Stimulated activated CD4-positive, alpha-beta T cell treated with anti-CD3 and anti-CD28 coated beads, Interleukin-4, amount 100 ng/mL, for 24 hours (primary cell): Measurements from ENCODE around the gene ARSB.
"Not testable (repeated sequence)": the region's sequence is repeated elsewhere in the genome, so short reads cannot be mapped to it uniquely, and the experiment has no call there.

Experiments
- DNase-seq: peaks from one replicate; pipeline ENCODE4 v3.0.0-alpha.2; 2020

Gene ARSB

DNA sequence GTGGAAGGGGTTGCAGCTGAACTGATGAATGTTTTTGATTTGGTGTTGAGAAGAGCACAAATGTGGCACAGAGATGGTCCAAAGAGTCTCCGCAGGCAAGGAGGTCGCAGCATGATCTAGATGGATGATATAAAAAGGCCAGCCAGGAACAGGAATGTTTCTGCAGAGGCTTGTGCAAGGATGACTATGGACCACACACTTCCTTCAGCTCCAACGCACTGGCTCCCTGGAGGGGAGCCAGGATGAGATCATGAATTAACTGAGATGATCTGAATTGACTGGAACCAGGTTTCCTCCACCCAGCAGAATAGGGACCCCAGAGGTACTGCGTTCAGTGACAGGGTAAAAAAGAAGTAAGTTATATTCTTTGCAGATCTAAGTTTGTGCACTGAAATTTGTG is 89.0 kb downstream of the ARSB start:
- no peak for DNase-seq

DNA sequence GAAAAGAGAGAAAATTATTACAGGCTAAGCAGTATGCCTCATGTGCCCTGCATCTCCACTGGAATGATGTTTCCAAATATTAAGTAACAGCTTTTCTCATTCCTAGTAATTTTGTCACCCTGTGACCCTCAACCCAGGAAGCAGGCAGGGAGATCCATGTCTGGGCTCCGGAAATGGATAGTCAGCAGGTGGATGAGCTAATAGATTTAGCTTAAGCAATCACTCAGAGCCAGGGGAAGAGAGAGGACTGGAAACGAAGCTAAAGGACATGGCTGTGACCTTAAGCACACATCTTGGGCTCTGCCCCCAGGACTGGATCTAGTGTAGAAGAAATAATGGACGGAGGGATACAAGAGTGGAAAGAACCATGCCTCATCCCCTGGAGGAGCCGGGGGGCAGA is 89.5 kb downstream of the ARSB start:
- DNase-seq, result no peak

DNA sequence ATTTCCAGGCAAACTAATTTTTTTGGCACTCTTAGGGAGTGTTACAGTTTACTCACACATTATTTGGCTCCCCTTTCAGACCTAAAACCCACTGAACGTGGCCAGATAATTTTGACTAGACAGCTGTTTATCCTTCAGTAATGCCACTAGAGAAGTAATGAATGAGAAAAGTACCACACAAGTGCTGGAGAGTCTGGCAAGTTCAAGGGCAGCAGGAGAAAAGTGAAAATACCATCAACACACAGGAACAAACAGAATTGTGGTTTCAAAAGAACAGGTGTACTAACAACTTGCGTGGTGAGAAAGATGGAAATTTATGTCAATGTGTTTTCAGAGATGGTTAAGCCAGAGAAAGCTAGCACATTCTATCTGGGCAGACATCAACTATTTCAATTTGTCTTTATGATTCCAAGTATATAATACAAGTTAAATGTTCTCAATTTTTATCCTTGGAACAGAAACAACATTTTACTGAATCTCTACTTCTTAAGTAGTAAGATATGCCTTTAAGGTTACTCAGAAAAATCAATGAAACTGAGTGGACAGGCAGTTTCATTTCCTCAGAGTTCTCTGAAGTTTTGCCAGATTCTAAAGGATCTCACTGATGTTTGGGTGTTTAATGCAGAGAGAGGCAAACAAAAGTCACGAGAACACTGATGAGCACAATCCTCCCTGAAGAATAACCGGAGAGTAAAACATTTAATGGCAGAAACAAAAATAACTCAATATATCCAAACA is 91.0 kb downstream of the ARSB start:
- no peak for DNase-seq

DNA sequence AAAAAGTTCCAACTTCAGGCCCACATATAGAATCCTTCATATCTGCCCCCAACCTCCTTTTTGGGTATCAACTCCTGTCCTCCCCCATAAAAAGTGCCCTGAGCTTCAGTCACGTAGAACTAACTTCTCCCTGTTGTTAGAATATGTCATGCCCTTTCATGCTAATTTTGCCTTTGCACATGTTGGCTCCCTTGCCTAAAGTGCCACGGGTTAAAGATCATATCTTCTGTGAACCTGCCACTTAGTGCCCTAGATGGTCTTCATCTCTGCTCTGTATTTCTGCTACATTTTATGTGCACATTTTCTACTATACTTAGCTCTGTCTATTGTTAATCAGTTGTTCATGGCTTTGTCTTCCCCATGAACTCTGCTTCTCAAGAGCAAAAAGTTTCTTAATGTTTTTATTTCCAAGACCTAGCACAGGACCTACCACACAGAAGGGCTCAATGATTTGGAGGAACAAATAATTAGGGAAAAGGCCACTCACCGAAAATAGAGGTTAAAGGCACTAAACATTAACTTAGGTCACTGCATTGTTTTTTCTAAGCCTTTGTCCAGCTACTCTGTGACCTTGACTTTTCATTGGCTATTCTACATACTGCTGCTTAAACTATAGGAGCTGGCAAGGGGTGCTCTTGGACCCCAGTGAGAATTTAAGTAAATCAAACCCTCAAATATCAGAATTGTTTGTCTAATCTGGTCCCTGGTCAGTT is 94.3 kb downstream of the ARSB start:
- DNase-seq, result no peak

DNA sequence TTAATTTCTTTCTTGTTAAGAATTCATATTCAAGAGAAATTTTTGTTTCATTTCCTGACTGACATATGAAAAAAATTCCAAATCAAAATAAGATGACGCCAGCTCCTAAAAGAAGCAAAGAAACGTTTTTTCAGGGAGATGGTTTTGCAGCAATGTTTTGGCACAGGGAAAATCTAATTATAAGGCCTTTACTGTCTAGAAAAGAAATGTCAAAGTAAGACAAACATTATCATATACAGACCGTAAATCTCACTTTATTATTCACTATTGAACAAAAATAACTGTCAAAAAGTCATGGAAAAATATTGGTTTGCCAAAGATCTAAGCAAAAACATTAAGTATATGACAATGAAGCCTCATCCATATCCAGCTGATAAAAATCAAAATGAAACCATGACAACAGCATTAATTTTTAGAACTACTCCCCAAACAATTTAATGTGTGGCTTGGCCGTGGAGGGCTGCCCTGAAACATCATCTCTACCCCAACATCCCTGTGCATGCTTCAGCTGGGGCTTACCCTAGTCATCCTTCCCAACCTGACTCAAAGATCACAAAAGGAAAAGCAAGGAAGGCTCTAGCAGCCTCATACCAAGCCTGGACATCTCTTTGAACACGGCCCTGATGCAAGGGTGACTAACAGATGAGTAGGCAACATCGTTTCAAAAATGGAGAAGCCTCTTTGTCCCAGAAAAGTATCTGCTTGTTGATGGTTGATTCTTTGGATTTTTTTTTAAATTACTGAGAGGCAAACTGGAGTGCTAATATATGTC is 95.6 kb downstream of the ARSB start:
- DNase-seq, result no peak

DNA sequence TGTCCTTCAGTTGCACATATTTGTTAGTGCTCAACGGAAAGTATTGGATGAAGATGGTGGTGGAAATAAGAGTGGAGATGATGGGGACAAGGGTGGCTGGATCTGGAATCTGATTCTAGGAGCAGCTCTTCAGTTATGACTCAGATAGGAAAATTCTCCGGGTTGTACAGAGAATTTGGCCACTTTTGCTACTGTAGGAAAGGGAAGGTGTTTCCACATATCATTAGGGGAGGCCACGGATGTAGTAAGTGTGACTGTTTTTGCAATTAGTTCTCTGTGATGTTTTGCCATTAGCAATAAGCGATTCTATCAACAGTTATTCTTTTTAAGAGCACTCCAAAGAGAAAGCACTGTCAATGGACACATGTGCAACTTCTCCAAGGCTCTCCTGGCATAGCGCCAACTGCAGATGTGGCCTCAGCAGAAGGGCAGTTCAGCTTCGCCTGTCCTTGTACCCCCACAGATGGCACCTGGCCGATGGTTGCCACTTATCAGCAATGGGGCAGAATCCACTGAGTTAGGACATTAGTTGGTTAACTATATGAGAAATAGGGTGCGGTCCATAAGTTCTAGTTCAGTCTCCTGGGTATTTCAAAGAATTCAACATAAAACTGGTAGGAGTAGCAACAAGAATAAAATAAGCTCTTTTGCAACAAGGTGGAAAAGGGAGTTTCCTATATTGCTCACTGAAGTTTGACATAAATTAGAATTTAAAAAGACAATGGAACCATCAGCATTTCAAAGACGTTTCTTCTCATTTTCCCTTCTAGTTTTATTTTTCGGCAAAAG is 96.3 kb downstream of the ARSB start:
- DNase-seq, result no peak

DNA sequence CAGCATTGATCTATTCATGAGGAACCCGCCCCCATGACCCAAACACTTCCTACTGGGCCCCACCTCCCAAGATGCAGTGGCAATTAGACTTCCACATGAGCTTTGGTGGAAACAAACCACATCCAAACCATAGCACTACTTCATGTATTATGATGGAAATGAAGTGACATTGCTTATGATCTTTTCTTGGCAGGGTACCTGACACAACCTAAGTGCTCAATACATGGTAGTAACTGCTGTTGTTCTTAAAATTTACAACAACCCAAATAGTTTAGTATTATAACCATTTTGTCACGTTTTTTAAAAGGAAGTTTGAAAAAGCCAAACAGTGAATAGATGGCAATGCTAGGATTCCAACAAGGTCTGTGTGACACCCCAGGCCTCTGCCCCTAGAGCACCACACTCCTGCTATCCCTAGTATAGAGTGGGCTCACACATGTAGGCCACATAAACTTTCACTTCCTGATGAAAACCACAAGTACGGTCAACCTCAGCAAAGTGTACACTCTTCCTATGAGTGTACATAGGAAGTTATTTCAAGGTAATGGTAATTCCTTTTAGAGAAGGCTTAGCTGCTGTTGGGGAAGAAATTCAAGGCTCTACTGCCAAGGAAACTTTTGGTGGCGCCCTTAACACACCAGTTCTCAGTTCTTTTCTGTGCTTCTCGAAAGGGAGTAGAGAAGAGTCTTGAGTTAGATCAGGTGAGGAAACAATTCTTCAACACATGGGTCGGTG is 97.6 kb downstream of the ARSB start:
- no peak for DNase-seq

DNA sequence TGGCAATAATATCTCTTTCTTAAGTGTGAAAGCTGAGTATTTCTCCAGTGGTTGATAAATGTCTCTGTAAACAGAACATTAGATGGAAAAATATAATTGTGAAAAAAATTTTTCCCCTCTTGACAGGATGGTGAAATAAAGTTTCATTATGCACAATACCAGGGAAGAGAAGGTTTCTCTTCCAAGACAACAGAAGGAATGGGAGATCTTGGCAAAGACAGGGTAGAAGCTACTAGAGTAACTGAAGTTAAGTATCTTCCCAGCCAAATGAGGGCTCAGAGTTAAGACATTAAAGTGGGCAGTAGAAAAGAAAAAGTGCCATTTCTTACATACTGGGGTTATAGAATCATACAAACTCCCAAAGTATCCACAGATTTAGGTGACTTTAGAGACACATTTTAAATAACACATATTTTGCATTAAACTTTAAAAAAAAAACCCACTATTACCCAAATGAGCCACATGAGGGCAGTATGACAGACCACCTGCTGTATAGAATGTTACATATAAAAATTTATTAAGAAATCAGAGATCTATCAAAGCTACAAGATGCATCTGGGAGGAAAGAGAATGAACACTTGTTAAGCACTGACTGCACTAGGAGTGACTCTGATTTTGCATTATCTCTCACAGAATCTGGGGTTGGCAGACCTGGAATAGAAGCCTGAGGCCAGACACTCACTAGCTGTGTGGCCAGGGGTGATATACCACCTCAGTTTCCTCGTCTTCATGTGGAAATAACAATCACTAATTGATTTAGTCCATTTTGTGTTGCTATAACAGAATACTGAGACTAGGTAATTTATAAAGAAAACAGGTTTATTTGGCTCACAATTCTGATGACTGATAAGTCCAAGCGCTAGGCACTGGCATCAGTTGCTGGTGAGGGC is 98.5 kb downstream of the ARSB start:
- no peak for DNase-seq

DNA sequence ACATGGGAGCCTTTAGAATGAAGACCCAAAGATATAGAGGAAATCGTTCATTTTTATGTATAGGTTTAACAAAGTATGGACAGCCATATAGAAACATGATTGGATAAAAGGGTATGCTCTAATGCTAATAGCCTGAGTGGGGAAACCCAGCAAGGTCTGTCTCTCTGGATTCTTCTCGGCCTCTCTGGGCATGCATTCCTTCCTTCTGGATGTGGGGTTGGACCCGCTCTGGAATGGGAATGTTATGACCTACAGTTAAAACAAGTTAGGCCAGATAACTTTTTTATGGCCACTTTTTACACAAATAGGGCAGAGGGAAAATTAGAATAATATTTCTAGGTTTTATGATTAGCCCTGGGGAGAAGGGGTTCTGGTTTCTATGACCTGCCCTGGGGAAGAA is 103.2 kb downstream of the ARSB start:
- DNase-seq, result no peak

DNA sequence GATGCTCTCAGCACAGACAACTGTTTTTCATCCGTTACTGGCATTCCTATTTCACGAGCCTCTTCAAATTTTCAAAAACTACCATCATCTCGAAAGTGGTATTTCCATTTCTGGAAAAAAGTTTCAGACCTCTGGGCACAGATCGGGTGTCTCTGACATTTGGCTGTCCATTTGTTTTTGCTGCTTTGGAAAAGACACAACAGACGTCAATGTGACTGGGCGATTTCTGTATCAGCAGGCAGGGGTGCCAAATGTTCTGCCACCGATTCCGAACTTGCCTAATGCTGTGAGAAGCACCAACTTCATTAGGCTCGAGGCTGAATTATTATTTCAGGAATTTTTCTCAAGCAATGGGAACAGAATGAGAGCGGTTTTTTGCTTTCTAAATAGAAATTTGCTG is 105.6 kb downstream of the ARSB start:
- no peak for DNase-seq

DNA sequence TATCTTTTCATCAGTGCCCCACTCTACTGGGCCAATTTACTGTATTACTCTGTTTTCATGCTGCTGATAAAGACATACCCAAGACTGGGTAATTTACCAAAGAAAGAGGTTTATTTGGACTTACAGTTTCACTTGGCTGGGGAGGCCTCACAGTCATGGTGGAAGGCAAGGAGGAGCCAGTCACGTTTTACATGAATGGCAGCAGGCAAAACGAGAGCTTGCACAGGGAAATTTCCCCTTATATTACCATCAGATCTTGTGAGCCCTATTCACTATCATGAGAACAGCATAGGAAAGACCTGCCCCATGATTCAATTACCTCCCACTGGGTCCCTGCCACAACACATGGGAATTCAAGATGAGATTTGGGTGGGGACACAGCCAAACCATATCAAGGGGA is 119.0 kb downstream of the ARSB start:
- not testable (repeated sequence) for DNase-seq

DNA sequence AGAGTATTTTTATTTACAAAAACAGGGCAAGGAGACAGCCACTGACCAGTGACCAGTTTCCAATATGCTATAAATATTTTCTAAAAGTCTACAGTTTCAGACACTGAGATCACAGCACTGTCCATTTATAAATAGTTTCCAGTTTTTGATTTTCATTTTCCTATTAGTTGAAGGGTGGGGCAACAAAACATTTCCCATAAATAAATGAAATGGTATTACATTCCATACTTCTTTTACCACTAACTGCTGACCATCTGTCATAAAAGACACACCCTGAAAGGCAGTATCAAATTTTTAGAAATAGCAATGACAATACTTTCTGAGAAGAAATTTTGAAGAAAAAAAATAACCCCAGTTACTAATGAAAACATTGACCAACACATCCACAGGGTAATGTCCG is 126.7 kb downstream of the ARSB start:
- no peak for DNase-seq

DNA sequence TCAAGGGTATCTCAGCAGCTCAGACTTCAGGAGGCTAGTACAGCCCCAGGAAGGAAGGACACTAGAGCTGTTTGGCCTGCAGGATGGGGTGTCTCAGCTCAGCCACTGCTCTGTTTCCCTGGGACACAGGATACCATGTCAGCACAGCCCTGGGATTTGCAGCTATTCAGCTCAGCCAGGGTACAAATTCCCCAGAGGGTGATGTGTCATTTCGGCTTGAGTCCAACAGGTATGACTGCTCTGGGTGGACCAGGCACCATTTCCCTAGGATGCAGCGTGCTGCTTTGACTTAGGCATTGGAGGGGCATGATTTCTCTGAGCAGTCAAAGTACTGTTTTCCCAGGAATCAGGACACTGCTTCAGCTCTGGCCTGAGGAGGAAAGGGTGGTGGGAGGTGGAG is 130.1 kb downstream of the ARSB start:
- no peak for DNase-seq

DNA sequence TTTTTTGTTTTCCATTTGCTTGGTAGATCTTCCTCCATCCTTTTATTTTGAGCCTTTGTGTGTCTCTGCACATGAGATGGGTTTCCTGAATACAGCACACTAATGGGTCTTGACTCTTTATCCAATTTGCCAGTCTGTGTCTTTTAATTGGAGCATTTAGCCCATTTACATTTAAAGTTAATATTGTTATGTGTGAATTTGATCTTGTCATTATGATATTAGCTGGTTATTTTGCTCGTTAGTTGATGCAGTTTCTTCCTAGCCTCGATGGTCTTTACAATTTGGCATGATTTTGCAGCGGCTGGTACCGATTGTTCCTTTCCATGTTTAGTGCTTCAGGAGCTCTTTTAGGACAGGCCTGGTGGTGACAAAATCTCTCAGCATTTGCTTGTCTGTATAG is 133.2 kb downstream of the ARSB start:
- not testable (repeated sequence) for DNase-seq

DNA sequence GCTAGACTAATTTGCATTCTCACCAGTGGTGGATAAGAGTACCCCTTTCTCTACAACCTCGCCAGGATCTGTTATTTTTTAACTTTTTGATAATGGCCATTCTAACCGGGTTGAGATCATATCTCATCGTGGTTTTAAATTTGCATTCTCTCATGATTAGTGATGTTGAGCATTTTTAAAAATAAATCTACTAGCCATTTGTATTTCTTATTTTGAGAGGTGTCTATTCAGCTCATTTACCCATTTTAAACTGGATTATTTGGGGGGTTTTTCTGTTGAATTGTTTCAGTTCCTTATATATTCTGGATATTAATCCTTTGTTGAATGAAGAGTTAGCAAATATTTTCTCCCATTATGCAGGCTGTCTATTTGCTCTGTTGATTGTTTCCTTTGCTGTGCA is 139.6 kb downstream of the ARSB start:
- DNase-seq, result no peak

DNA sequence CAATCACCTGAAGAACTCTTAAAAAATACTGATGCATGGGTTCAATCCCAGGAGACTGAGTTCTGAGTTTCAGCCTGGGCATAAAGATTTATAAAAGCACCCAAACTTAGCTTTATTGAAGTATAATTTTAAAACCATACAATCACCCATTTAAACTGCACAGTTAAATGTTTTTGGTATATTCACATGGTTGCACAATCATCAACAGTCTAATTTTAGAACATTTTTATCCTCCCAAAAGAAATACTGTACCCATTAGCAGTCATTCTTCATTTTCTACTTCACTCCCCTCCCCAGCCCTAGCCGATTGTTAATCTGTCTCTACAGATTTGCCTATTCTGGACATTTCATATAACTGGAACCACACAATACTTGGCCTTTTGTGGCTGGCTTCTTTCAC is 141.7 kb downstream of the ARSB start:
- DNase-seq, result no peak

DNA sequence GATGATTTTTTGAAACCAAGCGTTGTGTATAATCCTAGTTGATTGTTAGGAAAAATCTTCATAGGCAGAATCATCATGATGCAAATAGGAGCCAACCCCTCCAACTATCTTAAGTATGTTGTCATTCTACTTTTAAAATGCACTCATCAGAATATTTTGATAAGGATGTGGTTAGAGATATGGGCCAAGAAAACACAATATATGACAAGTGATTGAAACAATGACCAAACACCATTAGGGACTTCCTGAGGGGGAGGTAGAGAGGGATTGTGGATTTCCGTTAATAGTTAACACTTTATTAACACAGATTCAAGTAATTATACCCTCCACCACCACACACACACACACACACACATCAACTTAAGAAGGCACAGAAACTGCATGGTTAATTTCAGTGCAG is 143.3 kb downstream of the ARSB start:
- DNase-seq, result no peak

DNA sequence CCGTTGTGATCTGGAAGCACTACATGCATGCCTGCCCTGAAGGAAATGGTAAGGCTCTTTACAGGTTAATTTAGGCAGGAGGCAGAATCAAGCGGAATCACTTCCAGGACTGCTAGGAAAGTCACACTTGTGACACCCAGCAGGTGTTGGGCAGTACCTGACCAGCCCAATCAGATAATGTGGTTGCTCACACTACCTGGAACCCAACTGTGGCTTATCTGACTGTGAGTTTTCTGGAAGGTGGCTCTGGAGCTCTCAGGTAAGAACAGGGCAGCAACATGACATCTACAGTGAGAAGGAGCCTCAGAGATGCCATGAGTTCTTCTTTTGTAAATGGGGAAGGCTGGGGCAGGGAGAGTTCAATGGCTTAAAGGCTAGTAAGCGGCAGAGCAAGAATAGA is 146.4 kb downstream of the ARSB start:
- DNase-seq, result no peak

DNA sequence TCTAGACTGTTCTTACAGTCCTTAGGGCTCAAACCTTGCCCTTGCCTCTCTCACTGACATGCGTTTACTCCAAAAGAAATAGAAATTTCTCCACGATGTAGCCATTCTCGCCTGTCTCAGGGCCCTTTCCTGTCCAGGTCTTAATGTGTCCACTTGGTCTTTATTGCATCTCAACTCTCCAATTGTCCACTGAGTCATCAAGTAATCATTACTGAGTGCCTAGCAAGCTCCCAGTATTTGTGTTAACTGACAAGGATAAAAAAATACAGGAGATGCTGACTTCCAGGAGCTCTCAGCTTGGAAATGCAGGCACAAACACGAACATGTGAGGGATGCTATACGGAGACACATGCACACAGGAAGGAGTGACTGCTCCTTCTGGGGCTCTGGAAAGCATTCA is 147.3 kb downstream of the ARSB start:
- no peak for DNase-seq

DNA sequence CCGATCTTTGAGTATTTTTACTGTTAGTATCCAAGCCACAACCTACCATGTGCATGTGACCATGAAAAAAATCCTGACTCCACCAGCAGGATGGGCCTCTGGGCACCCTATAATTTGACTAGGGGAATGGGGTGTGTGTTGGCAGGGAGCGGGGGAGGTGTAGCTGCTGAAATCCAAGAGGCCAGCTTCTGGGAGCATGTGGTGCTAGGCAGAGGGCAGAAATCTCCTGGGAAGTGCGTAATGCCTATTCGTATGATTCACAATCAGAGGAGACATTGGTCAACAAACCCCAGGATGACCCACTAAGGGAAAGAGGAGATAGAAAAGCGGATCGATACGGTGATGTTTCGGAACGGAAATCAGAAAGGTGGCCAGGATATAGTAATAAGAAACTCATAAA is 149.9 kb downstream of the ARSB start:
- no peak for DNase-seq

DNA sequence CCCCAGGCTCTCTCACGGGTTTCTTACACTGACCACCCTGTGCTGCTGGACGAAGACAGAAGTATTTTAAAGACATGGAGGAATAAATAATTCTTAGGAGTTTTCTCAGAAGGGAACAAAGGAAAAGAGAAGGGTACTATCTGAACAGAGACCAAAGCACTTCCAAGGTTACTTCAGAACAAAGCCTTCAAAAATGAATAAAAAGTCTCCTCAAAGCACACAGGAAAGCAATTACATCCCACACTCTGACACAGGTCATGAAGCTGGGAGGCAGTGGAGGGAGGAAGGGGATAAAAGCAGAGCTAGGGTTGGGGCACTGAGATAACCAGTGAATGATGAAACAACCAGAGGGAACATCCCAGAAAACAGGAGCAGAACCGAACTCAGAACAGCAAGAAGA is 151.8 kb downstream of the ARSB start:
- no peak for DNase-seq
